Ovary (tissue), 3 donors: ENCODE data around the gene DDX20.

ENCODE experiments used
- EP300 ChIP-seq: sonication (generic); formaldehyde crosslinking; IDR thresholded peaks from one replicate; pipeline ENCODE4 v1.6.1; 2017; ENCODE audit warnings: antibody characterized with exemption
- POLR2A ChIP-seq: fragments of 450-650 bp; IDR thresholded peaks from one replicate; pipeline ENCODE4 v1.6.1; 2017; ENCODE audit warnings: antibody characterized with exemption, mild to moderate bottlenecking, moderate library complexity
- TF ChIP-seq, protein P1 (sequence below), 3 donors: fragments of 450-650 bp in 2 of 3; fragments of 200-600 bp in 1 of 3; IDR thresholded peaks; one replicate each; pipeline versions ENCODE4 v1.5.1 to v1.8.0; 2016 to 2022; ENCODE audit warnings: antibody characterized with exemption in 3 of 3, mild to moderate bottlenecking in 1 of 3
- donor health status: DM: no; HTN: no; CAD: no.

DNA sequence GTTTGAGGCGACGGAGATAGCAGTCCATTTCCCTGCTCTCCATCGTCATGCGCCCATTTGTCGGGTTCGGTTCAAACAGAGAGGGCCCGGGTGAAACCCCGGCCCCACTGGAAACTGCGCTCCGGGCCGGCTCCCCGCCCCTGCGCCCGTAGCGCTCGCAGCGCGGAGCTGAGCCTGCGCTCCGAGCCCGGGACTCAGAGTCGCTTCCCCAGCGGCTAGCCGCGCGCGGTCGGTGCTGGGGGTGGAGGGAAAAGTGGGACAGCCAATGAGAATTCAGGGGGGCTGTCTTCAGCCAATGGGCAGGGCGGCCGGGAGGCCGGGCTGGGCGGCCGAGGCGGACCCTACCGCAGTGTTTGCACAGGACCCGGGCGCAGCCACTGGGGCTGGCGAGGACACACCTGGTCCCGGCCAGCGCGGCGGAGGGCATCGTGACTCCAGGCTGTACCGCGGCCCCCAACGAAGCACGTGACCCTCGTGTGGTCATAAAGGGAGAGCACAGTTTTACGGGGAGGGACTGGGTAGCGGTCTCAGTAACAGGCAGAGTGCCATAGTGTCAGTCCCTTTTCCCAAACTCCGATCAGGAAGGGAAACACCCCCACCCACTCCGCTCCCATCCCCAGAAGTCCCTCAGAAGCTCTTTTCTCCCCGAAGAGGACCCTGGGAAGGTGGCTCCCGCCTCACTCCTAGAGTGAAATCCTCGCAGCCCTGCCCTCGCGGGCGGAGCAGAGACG, 16.3 kb upstream of the DDX20 start, which contains the start of gene INKA2:
- TF ChIP-seq, protein P1, sequence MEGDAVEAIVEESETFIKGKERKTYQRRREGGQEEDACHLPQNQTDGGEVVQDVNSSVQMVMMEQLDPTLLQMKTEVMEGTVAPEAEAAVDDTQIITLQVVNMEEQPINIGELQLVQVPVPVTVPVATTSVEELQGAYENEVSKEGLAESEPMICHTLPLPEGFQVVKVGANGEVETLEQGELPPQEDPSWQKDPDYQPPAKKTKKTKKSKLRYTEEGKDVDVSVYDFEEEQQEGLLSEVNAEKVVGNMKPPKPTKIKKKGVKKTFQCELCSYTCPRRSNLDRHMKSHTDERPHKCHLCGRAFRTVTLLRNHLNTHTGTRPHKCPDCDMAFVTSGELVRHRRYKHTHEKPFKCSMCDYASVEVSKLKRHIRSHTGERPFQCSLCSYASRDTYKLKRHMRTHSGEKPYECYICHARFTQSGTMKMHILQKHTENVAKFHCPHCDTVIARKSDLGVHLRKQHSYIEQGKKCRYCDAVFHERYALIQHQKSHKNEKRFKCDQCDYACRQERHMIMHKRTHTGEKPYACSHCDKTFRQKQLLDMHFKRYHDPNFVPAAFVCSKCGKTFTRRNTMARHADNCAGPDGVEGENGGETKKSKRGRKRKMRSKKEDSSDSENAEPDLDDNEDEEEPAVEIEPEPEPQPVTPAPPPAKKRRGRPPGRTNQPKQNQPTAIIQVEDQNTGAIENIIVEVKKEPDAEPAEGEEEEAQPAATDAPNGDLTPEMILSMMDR (IDR thresholded peaks at IDR 0.05): peak in 2 of 3 donors; percentile 10 to 21
- peak; percentile 47 for TF ChIP-seq POLR2A
- no peak for TF ChIP-seq EP300
